Measurements from ENCODE around the gene CAMK1G. TPM values are rescaled to one million over a fixed set of nuclear protein-coding genes. Genes with fewer than 3 reads are reported as not detected.

Gene CAMK1G
- total RNA-seq, 2 donors from 2014 or later = 0.55 to 2.1 TPM

DNA sequence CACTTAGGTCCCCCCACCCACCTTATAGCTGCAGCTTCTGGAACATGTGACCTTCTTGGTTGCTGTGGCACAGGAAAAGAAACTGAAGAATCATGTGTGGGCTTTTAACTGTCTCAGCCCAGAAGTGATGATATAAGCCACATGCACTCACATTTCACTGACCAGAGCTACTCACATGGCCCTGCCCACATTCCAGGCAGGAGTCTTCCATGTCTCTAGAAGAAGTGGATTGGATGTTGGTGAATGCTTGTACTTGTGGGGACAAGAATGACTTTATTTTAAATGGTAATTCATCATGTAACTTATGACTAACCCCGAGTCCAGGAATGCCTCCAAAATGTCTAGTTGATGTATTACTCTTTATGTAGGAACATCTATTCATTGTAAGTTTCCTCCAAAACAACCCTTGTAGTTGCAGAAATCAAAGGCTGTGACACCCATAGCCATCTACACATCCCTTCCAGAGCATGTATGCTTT lies 15.8 kb upstream of the CAMK1G start:
- Mint-ChIP-seq H3K9me3 (no peaks in the 10 kb centered on the region), H3K4me3 (no peak overlapping the region)

GRCh38 chr1:209569455-209570207 lies 13.9 kb upstream of the CAMK1G start:
- H3K9ac ChIP-seq (ENCODE audit: extremely low read depth, low read length, poor library complexity, severe bottlenecking) = no peak overlapping the region
- peaks cover 55% of the 10 kb centered on the region for H3K27me3 Mint-ChIP-seq (ENCODE audit: insufficient read depth)
- no peaks in the 10 kb centered on the region for H3K36me3 Mint-ChIP-seq (ENCODE audit: low read depth)
- no peak overlapping the region for H3K4me3 Mint-ChIP-seq
- WGBS, 2 experiments (ENCODE audit: insufficient coverage in 1 of 2, insufficient read length in 1 of 2) = 29 to 31% methylated on average over 8 to 9 of the region's 9 CpGs
- peak; percentile 94 for DNase-seq
- H3K4me3 ChIP-seq (ENCODE audit: low read length) = no peak overlapping the region
- H3K27ac ChIP-seq (ENCODE audit: low read depth, low read length) = no peak overlapping the region
- H3K4me1 Mint-ChIP-seq = peaks cover 5% of the 10 kb centered on the region
- H3K27me3 ChIP-seq (ENCODE audit: control insufficient read depth, insufficient read depth, low read length, poor library complexity, severe bottlenecking) = peaks cover 33% of the 10 kb centered on the region
- H3K36me3 ChIP-seq (ENCODE audit: control insufficient read depth, insufficient read depth, low read length) = no peaks in the 10 kb centered on the region
- peaks cover 2% of the 10 kb centered on the region for H3K4me1 ChIP-seq (ENCODE audit: control insufficient read depth, insufficient read depth, low read length)
- no peaks in the 10 kb centered on the region for H3K9me3 Mint-ChIP-seq
- TF ChIP-seq, protein P1, sequence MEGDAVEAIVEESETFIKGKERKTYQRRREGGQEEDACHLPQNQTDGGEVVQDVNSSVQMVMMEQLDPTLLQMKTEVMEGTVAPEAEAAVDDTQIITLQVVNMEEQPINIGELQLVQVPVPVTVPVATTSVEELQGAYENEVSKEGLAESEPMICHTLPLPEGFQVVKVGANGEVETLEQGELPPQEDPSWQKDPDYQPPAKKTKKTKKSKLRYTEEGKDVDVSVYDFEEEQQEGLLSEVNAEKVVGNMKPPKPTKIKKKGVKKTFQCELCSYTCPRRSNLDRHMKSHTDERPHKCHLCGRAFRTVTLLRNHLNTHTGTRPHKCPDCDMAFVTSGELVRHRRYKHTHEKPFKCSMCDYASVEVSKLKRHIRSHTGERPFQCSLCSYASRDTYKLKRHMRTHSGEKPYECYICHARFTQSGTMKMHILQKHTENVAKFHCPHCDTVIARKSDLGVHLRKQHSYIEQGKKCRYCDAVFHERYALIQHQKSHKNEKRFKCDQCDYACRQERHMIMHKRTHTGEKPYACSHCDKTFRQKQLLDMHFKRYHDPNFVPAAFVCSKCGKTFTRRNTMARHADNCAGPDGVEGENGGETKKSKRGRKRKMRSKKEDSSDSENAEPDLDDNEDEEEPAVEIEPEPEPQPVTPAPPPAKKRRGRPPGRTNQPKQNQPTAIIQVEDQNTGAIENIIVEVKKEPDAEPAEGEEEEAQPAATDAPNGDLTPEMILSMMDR (conservative IDR thresholded peaks at IDR 0.05) = peak; percentile 95
- H3K27ac Mint-ChIP-seq = no peak overlapping the region
- no peaks in the 10 kb centered on the region for H3K9me3 ChIP-seq (ENCODE audit: control insufficient read depth, low read length)

More for the DNA sequence above, 15.8 kb upstream of the CAMK1G start:
- Histone ChIP-seq H3K9me3 (ENCODE audit: control insufficient read depth, low read length) (no peaks in the 10 kb centered on the region), H3K27me3 (ENCODE audit: control insufficient read depth, insufficient read depth, low read length, poor library complexity, severe bottlenecking) (peaks cover 20% of the 10 kb centered on the region), H3K27ac (ENCODE audit: low read depth, low read length) (no peak overlapping the region), H3K9ac (ENCODE audit: extremely low read depth, low read length, poor library complexity, severe bottlenecking) (no peak overlapping the region), H3K4me3 (ENCODE audit: low read length) (no peak overlapping the region), H3K36me3 (ENCODE audit: control insufficient read depth, insufficient read depth, low read length) (no peaks in the 10 kb centered on the region), H3K4me1 (ENCODE audit: control insufficient read depth, insufficient read depth, low read length) (peaks cover 2% of the 10 kb centered on the region)
- TF ChIP-seq, protein P1 (conservative IDR thresholded peaks at IDR 0.05) = no peak
- 64% methylated on average over 1 of the region's 1 CpG; no CpG with 5 or more reads in 1 of the 2 experiments for WGBS, 2 experiments (ENCODE audit: insufficient coverage in 1 of 2, insufficient read length in 1 of 2)
- H3K36me3 Mint-ChIP-seq (ENCODE audit: low read depth) = no peaks in the 10 kb centered on the region
- peaks cover 5% of the 10 kb centered on the region for H3K4me1 Mint-ChIP-seq
- no peak overlapping the region for H3K27ac Mint-ChIP-seq
- DNase-seq = no peak
- H3K27me3 Mint-ChIP-seq (ENCODE audit: insufficient read depth) = peaks cover 41% of the 10 kb centered on the region

- Mint-ChIP-seq H3K36me3 (ENCODE audit: low read depth) (no peaks in the 10 kb centered on the region), H3K27ac (no peak overlapping the region), H3K27me3 (ENCODE audit: insufficient read depth) (peaks cover 56% of the 10 kb centered on the region), H3K4me3 (no peak overlapping the region), H3K4me1 (peaks cover 2% of the 10 kb centered on the region), H3K9me3 (no peaks in the 10 kb centered on the region)
- Histone ChIP-seq H3K36me3 (ENCODE audit: control insufficient read depth, insufficient read depth, low read length) (no peaks in the 10 kb centered on the region), H3K27me3 (ENCODE audit: control insufficient read depth, insufficient read depth, low read length, poor library complexity, severe bottlenecking) (peaks cover 38% of the 10 kb centered on the region), H3K27ac (ENCODE audit: low read depth, low read length) (no peak overlapping the region), H3K9ac (ENCODE audit: extremely low read depth, low read length, poor library complexity, severe bottlenecking) (no peak overlapping the region), H3K4me3 (ENCODE audit: low read length) (no peak overlapping the region), H3K9me3 (ENCODE audit: control insufficient read depth, low read length) (no peaks in the 10 kb centered on the region), H3K4me1 (ENCODE audit: control insufficient read depth, insufficient read depth, low read length) (peaks cover 2% of the 10 kb centered on the region)
- whole genome bisulfite sequencing, 2 experiments (ENCODE audit: insufficient coverage in 1 of 2, insufficient read length in 1 of 2) = 75 to 82% methylated on average over 1 to 3 of the region's 3 CpGs
- DNase-seq = no peak
- TF ChIP-seq, protein P1 (conservative IDR thresholded peaks at IDR 0.05) = no peak
Observed at GRCh38 chr1:209570743-209571142, 12.8 kb upstream of the CAMK1G start.
